Cardiac muscle cell (in vitro differentiated cells and primary cell): Measurements from ENCODE around the gene BAD. TPM values are rescaled to one million over a fixed set of nuclear protein-coding genes. Genes with fewer than 3 reads are reported as not detected.

Source experiments
- DNase-seq, 2 donors: peaks; one replicate each; pipeline versions ENCODE4 v3.0.0 to v3.0.0-alpha.2; 2010 to 2017; ENCODE audit warnings: low read depth in 1 of 2, low spot score in 1 of 2
- H3K27ac ChIP-seq: fragments of 200-600 bp; sonication (generic); 2 replicates; pipeline ENCODE4 v1.5.1; 2016
- H3K27me3 ChIP-seq: fragments of 200-600 bp; sonication (generic); 2 replicates; pipeline ENCODE4 v1.6.0; 2016; ENCODE audit warnings: control low read depth
- H3K36me3 ChIP-seq: fragments of 200-600 bp; sonication (generic); 2 replicates; pipeline ENCODE4 v1.5.1; 2016; ENCODE audit warnings: control low read depth
- H3K4me1 ChIP-seq: fragments of 200-600 bp; sonication (generic); 2 replicates; pipeline ENCODE4 v1.8.1; 2017; ENCODE audit warnings: low read depth, mild to moderate bottlenecking, mixed run types
- H3K4me3 ChIP-seq: fragments of 200-600 bp; sonication (generic); 2 replicates; pipeline ENCODE4 v1.5.1; 2016; ENCODE audit warnings: mild to moderate bottlenecking
- H3K9me3 ChIP-seq: fragments of 200-600 bp; sonication (generic); 2 replicates; pipeline ENCODE4 v1.5.1; 2017; ENCODE audit warnings: low read depth, mild to moderate bottlenecking, control low read depth
- polyA plus RNA-seq: library from polyadenylated mRNA; unstranded; fragments of >200 nt; fragmentation: Nextera tagmentation; extraction: Ambion mirVana; gene quantifications from 2 replicates; pipeline ENCODE4 v1.2.1, GENCODE V29; 2016
- total RNA-seq: library from RNA; depleted of rRNA; stranded (reverse); fragments of >200 nt; gene quantifications from 2 replicates; pipeline ENCODE4 v1.2.3, GENCODE V29; 2016
- TF ChIP-seq, protein P1 (sequence below): IDR thresholded peaks from 2 replicates; pipeline ENCODE4 v1.5.1; 2012; ENCODE audit warnings: low read depth, mild to moderate bottlenecking, low read length

BAD gene
- total and polyA plus RNA-seq, 2 experiments from 2014 or later: 155 to 195 TPM

DNA sequence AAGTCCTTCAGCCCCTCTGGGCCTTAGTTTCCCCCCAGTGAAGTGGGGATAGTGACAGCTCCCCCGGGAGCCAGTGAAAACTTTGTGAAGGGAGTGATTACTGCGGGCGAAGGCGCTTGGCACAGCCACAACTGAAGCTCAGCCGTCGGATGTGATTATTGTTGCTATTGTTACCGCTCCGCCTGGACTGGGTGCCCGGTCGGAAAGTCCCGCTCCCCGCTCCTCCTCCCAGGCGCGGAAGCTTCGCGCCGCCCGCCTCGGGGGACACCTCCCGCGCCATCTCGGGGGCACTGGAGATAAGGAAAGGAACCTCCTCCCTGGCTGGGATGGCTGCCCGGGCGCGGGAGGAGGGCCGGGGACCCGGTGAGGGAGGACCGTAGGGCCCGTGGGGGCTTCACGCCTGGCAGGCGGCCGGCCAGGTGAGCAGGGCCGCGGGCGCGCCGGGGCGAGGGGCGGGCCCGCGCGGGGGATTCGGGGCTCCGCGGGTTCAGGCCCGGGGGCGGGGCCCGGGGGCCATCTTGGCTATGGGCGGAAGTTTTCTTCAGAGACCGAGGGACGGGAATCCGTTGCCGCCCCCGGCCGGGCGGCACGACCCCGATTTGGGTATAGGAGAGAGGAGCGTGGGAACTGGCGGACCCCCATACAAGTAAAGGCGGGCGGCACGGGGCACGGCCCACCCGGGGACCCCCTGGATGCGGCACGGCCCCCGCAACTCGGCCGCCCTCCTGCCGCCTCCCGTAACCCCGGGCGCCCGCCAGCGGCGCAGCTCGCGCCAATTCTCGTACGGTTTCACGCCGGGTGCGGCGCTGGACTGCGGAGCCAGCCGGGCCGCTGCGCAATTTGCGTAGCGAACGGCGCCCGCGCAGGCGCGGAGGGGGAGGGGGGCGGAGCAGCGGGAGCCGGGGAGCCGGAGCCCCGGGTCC is 758 bp upstream of the BAD start, which contains the start of gene GPR137:
TSS of gene GPR137 (plus strand) at position 887 of the 923 bp plus-strand sequence. CDS start 677 bp downstream, outside the sequence.
- peak; percentile 74 to 85 for DNase-seq
- H3K4me3 ChIP-seq: peak within 1 kb of the TSS; percentile 87
- no peaks in the 10 kb centered on the region for H3K4me1 ChIP-seq
- TF ChIP-seq, protein P1, sequence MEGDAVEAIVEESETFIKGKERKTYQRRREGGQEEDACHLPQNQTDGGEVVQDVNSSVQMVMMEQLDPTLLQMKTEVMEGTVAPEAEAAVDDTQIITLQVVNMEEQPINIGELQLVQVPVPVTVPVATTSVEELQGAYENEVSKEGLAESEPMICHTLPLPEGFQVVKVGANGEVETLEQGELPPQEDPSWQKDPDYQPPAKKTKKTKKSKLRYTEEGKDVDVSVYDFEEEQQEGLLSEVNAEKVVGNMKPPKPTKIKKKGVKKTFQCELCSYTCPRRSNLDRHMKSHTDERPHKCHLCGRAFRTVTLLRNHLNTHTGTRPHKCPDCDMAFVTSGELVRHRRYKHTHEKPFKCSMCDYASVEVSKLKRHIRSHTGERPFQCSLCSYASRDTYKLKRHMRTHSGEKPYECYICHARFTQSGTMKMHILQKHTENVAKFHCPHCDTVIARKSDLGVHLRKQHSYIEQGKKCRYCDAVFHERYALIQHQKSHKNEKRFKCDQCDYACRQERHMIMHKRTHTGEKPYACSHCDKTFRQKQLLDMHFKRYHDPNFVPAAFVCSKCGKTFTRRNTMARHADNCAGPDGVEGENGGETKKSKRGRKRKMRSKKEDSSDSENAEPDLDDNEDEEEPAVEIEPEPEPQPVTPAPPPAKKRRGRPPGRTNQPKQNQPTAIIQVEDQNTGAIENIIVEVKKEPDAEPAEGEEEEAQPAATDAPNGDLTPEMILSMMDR: no peak
- H3K9me3 ChIP-seq: no peaks in the 10 kb centered on the region
- peaks cover 12% of the 10 kb centered on the region for H3K27me3 ChIP-seq
- H3K36me3 ChIP-seq: peaks cover 5% of the 10 kb centered on the region
- H3K27ac ChIP-seq: peak within 1 kb of the TSS; percentile 81

DNA sequence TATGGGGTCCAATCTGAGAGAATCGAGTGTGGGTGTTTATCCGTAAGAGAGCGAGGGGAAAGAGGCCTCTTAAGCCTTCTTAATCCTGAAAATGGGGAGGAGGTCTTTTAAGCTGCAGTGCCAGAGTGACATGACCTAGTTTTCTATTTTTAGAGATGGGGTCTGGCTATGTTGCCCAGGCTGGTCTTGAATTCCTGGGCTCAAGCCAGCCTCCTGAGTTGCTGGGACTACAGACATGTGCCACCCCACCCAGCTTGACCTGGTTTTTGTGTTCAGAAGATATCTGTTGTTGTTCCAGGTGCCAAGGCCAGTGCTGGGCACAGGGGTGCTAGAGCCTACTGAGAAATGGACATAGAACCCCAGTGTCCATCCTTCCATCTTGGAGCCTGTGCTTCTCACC is 1.4 kb downstream of the BAD start:
- TF ChIP-seq, protein P1: no peak
- H3K9me3 ChIP-seq: no peaks in the 10 kb centered on the region
- H3K4me3 ChIP-seq: no peak overlapping the region
- H3K27ac ChIP-seq: no peak overlapping the region
- H3K4me1 ChIP-seq: no peaks in the 10 kb centered on the region
- no peaks in the 10 kb centered on the region for H3K27me3 ChIP-seq
- peaks cover 5% of the 10 kb centered on the region for H3K36me3 ChIP-seq
- no peak for DNase-seq

DNA sequence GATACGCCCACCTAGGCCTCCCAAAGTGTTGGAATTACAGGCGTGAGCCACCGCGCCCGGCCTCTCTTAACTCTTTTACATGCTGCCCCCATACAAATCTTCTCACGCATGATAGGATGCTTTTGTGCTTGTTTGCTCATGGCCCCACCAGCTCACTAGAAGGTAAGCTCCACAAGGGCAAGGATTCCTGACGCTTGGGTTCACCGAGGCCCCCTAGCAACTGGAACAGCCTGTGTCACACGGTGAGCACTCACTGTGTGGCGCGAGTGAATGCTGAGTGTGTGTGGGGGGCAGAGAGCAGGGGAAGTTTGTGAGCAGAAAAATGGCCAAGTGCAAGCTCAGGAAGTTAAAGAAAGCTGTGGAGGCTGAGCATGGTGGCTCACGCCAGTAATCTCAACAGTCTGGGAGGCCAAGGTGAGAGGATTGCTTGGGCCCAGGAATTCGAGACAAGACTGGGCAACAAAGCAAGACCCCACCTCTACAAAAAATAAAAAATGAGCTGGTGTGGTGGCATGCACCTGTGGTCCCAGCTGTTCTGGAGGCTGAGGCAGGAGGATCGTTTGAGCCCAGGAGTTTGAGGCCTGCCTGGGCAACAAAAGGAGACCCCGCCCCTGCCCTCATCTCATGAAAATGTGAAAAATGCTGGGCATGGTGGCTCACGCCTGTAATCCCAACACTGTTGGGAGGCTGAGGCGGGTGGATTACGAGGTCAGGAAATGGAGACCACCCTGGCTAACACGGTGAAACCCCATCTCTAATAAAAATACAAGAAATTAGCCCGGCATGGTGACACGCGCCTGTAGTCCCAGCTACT is 2.3 kb downstream of the BAD start:
- no peak overlapping the region for H3K27ac ChIP-seq
- peaks cover 5% of the 10 kb centered on the region for H3K36me3 ChIP-seq
- H3K4me1 ChIP-seq: no peaks in the 10 kb centered on the region
- no peak for DNase-seq
- H3K4me3 ChIP-seq: no peak overlapping the region
- TF ChIP-seq, protein P1: no peak
- no peaks in the 10 kb centered on the region for H3K9me3 ChIP-seq
- H3K27me3 ChIP-seq: no peaks in the 10 kb centered on the region

DNA sequence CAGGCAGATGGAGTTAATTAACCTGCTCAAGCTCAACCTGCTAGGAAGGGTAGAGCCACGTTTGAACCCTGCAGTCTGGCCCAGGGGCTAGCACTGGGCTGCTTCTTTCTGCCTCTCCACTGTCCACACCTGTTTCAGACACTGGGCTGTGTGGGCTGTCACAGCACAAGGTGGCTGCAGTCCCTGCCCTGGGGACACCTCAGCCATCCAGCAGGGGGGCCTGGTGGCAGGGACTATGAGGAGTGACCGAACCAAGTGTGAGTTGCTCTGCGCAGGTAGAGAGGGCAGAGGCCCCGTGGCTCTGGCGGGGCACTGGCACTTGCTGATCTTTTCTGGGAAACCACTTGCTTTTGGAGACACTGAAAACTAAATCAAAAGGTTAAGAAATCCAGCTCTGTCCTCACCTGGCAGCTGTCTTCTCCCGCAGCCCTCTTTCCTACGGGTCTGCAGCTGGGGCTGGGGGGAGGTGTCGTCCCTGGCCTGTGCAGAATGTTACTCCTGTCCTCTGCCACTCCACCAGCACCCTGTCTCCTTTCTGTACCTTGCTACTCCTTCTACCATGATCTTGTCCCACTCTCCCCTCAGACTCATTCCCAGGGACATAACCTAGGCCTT is 5.8 kb downstream of the BAD start:
- DNase-seq: no peak
- H3K4me1 ChIP-seq: no peaks in the 10 kb centered on the region
- no peak overlapping the region for H3K27ac ChIP-seq
- H3K4me3 ChIP-seq: no peak overlapping the region
- TF ChIP-seq, protein P1: no peak
- no peaks in the 10 kb centered on the region for H3K9me3 ChIP-seq
- H3K36me3 ChIP-seq: peaks cover 5% of the 10 kb centered on the region
- H3K27me3 ChIP-seq: no peaks in the 10 kb centered on the region
